Suprapubic skin (tissue), 4 donors: ENCODE measurements around the gene ERBB4. TPM values are rescaled to one million over a fixed set of nuclear protein-coding genes. Genes with fewer than 3 reads are reported as not detected.

Source experiments
- DNase-seq, 2 donors: peaks; one replicate each; pipeline ENCODE4 v3.0.0-alpha.2; 2019; ENCODE audit warnings: low spot score in 2 of 2
- H3K27ac ChIP-seq: fragments of 200-600 bp; sonication (generic); one replicate; pipeline ENCODE4 v1.5.1; 2019
- H3K27me3 ChIP-seq: fragments of 200-600 bp; sonication (generic); one replicate; pipeline ENCODE4 v1.5.1; 2019
- H3K36me3 ChIP-seq: fragments of 200-600 bp; sonication (generic); one replicate; pipeline ENCODE4 v1.5.1; 2019
- H3K4me1 ChIP-seq: fragments of 200-600 bp; sonication (generic); one replicate; pipeline ENCODE4 v1.5.1; 2019
- H3K4me3 ChIP-seq: fragments of 200-600 bp; sonication (generic); one replicate; pipeline ENCODE4 v1.5.1; 2019; ENCODE audit warnings: mild to moderate bottlenecking
- H3K9me3 ChIP-seq: fragments of 200-600 bp; sonication (generic); one replicate; pipeline ENCODE4 v1.5.1; 2019
- CTCF ChIP-seq, 2 donors: fragments of 200-600 bp in 1 of 2; fragments of 450-650 bp in 1 of 2; sonication (generic) in 1 of 2; IDR thresholded peaks; one replicate each; pipeline ENCODE4 v1.5.1; 2016 to 2019; ENCODE audit warnings: antibody characterized with exemption in 2 of 2, mild to moderate bottlenecking in 1 of 2, moderate library complexity in 1 of 2
- EP300 ChIP-seq: sonication (generic); formaldehyde crosslinking; IDR thresholded peaks from one replicate; pipeline ENCODE4 v1.6.1; 2017; ENCODE audit warnings: antibody characterized with exemption
- POLR2A ChIP-seq, 2 donors: fragments of 450-650 bp; IDR thresholded peaks; one replicate each; pipeline ENCODE4 v1.6.1; 2017; ENCODE audit warnings: antibody characterized with exemption in 2 of 2, mild to moderate bottlenecking in 2 of 2, moderate library complexity in 2 of 2
- POLR2AphosphoS5 ChIP-seq, 3 donors: sonication (generic); formaldehyde crosslinking; IDR thresholded peaks; one replicate each; pipeline ENCODE4 v1.6.1; 2017; ENCODE audit warnings: antibody characterized with exemption in 3 of 3
- WGBS: methylation state at CpG from one replicate; pipeline ENCODE4 v1.1.5; 2018; 5-methylcytosine and 5-hydroxymethylcytosine counted together
- total RNA-seq, 4 donors: library from RNA; depleted of rRNA; stranded (reverse); fragments of >200 nt; gene quantifications; one replicate each; pipeline ENCODE4 v1.1.0, GENCODE V29; 2016

ERBB4 gene
- total RNA-seq, 4 donors from 2014 or later, result 0.95 to 6.4 (median 1.5) TPM

- Histone ChIP-seq H3K36me3 (no peaks in the 10 kb centered on the region), H3K27me3 (no peaks in the 10 kb centered on the region), H3K27ac (no peak overlapping the region), H3K4me1 (no peaks in the 10 kb centered on the region), H3K9me3 (no peaks in the 10 kb centered on the region), H3K4me3 (no peak overlapping the region)
- no peak for TF ChIP-seq POLR2A (IDR thresholded peaks at IDR 0.05)
- no peak for TF ChIP-seq CTCF (IDR thresholded peaks at IDR 0.05)
- no peak for TF ChIP-seq POLR2AphosphoS5 (IDR thresholded peaks at IDR 0.05)
- TF ChIP-seq EP300, result no peak
- WGBS, result 57% methylated on average over 4 of the region's 4 CpGs
- no peak for DNase-seq
Observed at GRCh38 chr2:211367293-211367692, 1171.3 kb downstream of the ERBB4 start.

- TF ChIP-seq CTCF (IDR thresholded peaks at IDR 0.05), result no peak
- no peak overlapping the region for H3K4me3 ChIP-seq
- H3K4me1 ChIP-seq, result no peaks in the 10 kb centered on the region
- no peak overlapping the region for H3K27ac ChIP-seq
- no peaks in the 10 kb centered on the region for H3K9me3 ChIP-seq
- DNase-seq, result no peak
- no peaks in the 10 kb centered on the region for H3K27me3 ChIP-seq
- H3K36me3 ChIP-seq, result no peaks in the 10 kb centered on the region
- WGBS, result 68% methylated on average over 1 of the region's 1 CpG
Observed at GRCh38 chr2:211364911-211365310, 1173.7 kb downstream of the ERBB4 start.

GRCh38 chr2:211361383-211361782 is 1177.2 kb downstream of the ERBB4 start:
- H3K27me3 ChIP-seq, result no peaks in the 10 kb centered on the region
- H3K9me3 ChIP-seq, result no peaks in the 10 kb centered on the region
- TF ChIP-seq POLR2A (IDR thresholded peaks at IDR 0.05) (no peak), POLR2AphosphoS5 (IDR thresholded peaks at IDR 0.05) (no peak), EP300 (no peak), CTCF (IDR thresholded peaks at IDR 0.05) (no peak)
- H3K4me3 ChIP-seq, result no peak overlapping the region
- H3K27ac ChIP-seq, result no peak overlapping the region
- WGBS, result 25% methylated on average over 1 of the region's 1 CpG
- no peaks in the 10 kb centered on the region for H3K36me3 ChIP-seq
- DNase-seq, result no peak
- H3K4me1 ChIP-seq, result no peaks in the 10 kb centered on the region

- H3K4me3 ChIP-seq, result no peak overlapping the region
- no peak for TF ChIP-seq POLR2A (IDR thresholded peaks at IDR 0.05)
- no peak for TF ChIP-seq CTCF (IDR thresholded peaks at IDR 0.05)
- TF ChIP-seq EP300, result no peak
- TF ChIP-seq POLR2AphosphoS5 (IDR thresholded peaks at IDR 0.05), result no peak
- H3K27ac ChIP-seq, result no peak overlapping the region
Observed at GRCh38 chr2:211359347-211359746, 1179.3 kb downstream of the ERBB4 start.

GRCh38 chr2:211358504-211358903 is 1180.1 kb downstream of the ERBB4 start:
- Histone ChIP-seq H3K4me3 (no peak overlapping the region), H3K36me3 (no peaks in the 10 kb centered on the region), H3K9me3 (no peaks in the 10 kb centered on the region), H3K27ac (no peak overlapping the region), H3K27me3 (no peaks in the 10 kb centered on the region), H3K4me1 (no peaks in the 10 kb centered on the region)
- TF ChIP-seq POLR2A (IDR thresholded peaks at IDR 0.05), result no peak
- no peak for TF ChIP-seq CTCF (IDR thresholded peaks at IDR 0.05)
- TF ChIP-seq POLR2AphosphoS5 (IDR thresholded peaks at IDR 0.05), result no peak
- TF ChIP-seq EP300, result no peak
- 62% methylated on average over 3 of the region's 3 CpGs for WGBS
- DNase-seq, result no peak

More at GRCh38 chr2:211359347-211359746, 1179.3 kb downstream of the ERBB4 start:
- Histone ChIP-seq H3K36me3 (no peaks in the 10 kb centered on the region), H3K9me3 (no peaks in the 10 kb centered on the region), H3K4me1 (no peaks in the 10 kb centered on the region), H3K27me3 (no peaks in the 10 kb centered on the region)
- DNase-seq, result no peak
